SK-N-SH treated with all-trans-retinoic acid at 6 μM for 48 hours (cell line): ENCODE results near the gene VSTM4.

Experiments
- ATAC-seq: fragments of 200-7000 bp; cut with Tn5 transposase; 3 replicates; pipeline ENCODE4 v1.9.1; 2020; ENCODE audit warnings: mild to moderate bottlenecking, moderate library complexity
- ARNTL ChIP-seq: fragments of 450-650 bp; formaldehyde crosslinking; IDR thresholded peaks from 2 replicates; pipeline ENCODE4 v1.5.0; 2020; ENCODE audit warnings: low read depth, mild to moderate bottlenecking, moderate library complexity, borderline replicate concordance
- GLIS3 ChIP-seq: fragments of 250-450 bp; sonication (Bioruptor Pico); IDR thresholded peaks from 2 replicates; pipeline ENCODE4 v1.5.0; 2020; ENCODE audit warnings: mild to moderate bottlenecking, moderate library complexity
- ISL1 ChIP-seq: fragments of 250-450 bp; sonication (Bioruptor Pico); IDR thresholded peaks from 2 replicates; pipeline ENCODE4 v2.1.2; 2022; ENCODE audit warnings: mild to moderate bottlenecking, moderate library complexity
- OSR1 ChIP-seq: fragments of 250-450 bp; sonication (Bioruptor Pico); IDR thresholded peaks from 2 replicates; pipeline ENCODE4 v1.8.0; 2022; ENCODE audit warnings: moderate library complexity, mild to moderate bottlenecking, inconsistent platforms
- PPARA ChIP-seq: fragments of 250-450 bp; sonication (Bioruptor Pico); IDR thresholded peaks from 2 replicates; pipeline ENCODE4 v1.5.0; 2020; ENCODE audit warnings: mild to moderate bottlenecking, borderline replicate concordance
- RARB ChIP-seq: fragments of 250-450 bp; sonication (Bioruptor Pico); IDR thresholded peaks from 2 replicates; pipeline ENCODE4 v1.8.0; 2021; ENCODE audit warnings: mild to moderate bottlenecking, moderate library complexity
- SNAI2 ChIP-seq: fragments of 250-450 bp; sonication (Bioruptor Pico); IDR thresholded peaks from 2 replicates; pipeline ENCODE4 v1.5.0; 2020; ENCODE audit warnings: mild to moderate bottlenecking, moderate library complexity
- TCF4 ChIP-seq: fragments of 250-450 bp; sonication (Bioruptor Pico); IDR thresholded peaks from 2 replicates; pipeline ENCODE4 v1.8.0; 2021; ENCODE audit warnings: mild to moderate bottlenecking, moderate library complexity, borderline replicate concordance
- TOX ChIP-seq: fragments of 250-450 bp; sonication (Bioruptor Pico); IDR thresholded peaks from 2 replicates; pipeline ENCODE4 v1.8.0; 2021; ENCODE audit warnings: mild to moderate bottlenecking, moderate library complexity, borderline replicate concordance
- ZC3H10 ChIP-seq: fragments of 250-450 bp; sonication (Bioruptor Pico); IDR thresholded peaks from 2 replicates; pipeline ENCODE4 v1.5.1; 2021; ENCODE audit warnings: mild to moderate bottlenecking, moderate library complexity
- ZFP3 ChIP-seq: fragments of 250-450 bp; sonication (Bioruptor Pico); IDR thresholded peaks from 2 replicates; pipeline ENCODE4 v1.5.0; 2020; ENCODE audit warnings: mild to moderate bottlenecking, moderate library complexity
- ZFP30 ChIP-seq: fragments of 450-650 bp; formaldehyde crosslinking; IDR thresholded peaks from 2 replicates; pipeline ENCODE4 v1.5.0; 2022; ENCODE audit warnings: mild to moderate bottlenecking, moderate library complexity
- ZNF565 ChIP-seq: fragments of 450-650 bp; formaldehyde crosslinking; conservative IDR thresholded peaks from 2 replicates; pipeline ENCODE4 v1.5.0; 2020; ENCODE audit warnings: low read depth, mild to moderate bottlenecking, moderate library complexity
- ZNF70 ChIP-seq: fragments of 450-650 bp; formaldehyde crosslinking; IDR thresholded peaks from 2 replicates; pipeline ENCODE4 v1.5.0; 2020; ENCODE audit warnings: mild to moderate bottlenecking, moderate library complexity
- ZNF8 ChIP-seq: fragments of 450-650 bp; formaldehyde crosslinking; IDR thresholded peaks from 2 replicates; pipeline ENCODE4 v1.5.0; 2020; ENCODE audit warnings: mild to moderate bottlenecking, moderate library complexity
- TF ChIP-seq, protein P1 (sequence below): fragments of 250-450 bp; sonication (Bioruptor Pico); IDR thresholded peaks from 2 replicates; pipeline ENCODE4 v1.5.0; 2020; ENCODE audit warnings: mild to moderate bottlenecking, moderate library complexity
- TF ChIP-seq, protein P2 (sequence below): fragments of 250-450 bp; sonication (Bioruptor Pico); IDR thresholded peaks from 2 replicates; pipeline ENCODE4 v1.8.0; 2021; ENCODE audit warnings: low read depth, mild to moderate bottlenecking, moderate library complexity, borderline replicate concordance
- TF ChIP-seq, protein P3 (sequence below): fragments of 250-450 bp; sonication (Bioruptor Pico); IDR thresholded peaks from 2 replicates; pipeline ENCODE4 v1.5.1; 2021; ENCODE audit warnings: mild to moderate bottlenecking, moderate library complexity
- TF ChIP-seq, protein P4 (sequence below): fragments of 250-450 bp; sonication (Bioruptor Pico); IDR thresholded peaks from 2 replicates; pipeline ENCODE4 v1.8.0; 2020; ENCODE audit warnings: mild to moderate bottlenecking, moderate library complexity, borderline replicate concordance

Gene VSTM4

DNA sequence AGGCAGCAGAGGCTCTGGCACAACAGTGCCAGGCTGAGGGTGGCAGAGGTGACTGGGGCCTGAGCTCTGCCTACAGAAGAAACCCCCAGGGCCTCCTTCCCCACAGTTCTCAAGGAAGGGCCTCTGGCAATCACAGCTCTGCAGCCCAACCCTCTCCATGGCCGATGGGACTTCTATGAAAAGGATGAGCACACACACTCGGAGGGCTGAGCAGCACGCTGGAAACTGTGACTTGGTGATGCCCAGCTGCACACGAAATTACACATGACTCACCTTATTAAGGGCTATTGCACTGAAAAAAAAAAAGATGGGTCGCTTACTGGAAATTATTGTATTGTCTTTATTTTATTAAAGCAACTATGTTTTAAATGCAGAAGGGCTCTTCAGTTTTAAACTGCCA is 132.7 kb downstream of the VSTM4 start (continued):
- TF ChIP-seq, protein P1, sequence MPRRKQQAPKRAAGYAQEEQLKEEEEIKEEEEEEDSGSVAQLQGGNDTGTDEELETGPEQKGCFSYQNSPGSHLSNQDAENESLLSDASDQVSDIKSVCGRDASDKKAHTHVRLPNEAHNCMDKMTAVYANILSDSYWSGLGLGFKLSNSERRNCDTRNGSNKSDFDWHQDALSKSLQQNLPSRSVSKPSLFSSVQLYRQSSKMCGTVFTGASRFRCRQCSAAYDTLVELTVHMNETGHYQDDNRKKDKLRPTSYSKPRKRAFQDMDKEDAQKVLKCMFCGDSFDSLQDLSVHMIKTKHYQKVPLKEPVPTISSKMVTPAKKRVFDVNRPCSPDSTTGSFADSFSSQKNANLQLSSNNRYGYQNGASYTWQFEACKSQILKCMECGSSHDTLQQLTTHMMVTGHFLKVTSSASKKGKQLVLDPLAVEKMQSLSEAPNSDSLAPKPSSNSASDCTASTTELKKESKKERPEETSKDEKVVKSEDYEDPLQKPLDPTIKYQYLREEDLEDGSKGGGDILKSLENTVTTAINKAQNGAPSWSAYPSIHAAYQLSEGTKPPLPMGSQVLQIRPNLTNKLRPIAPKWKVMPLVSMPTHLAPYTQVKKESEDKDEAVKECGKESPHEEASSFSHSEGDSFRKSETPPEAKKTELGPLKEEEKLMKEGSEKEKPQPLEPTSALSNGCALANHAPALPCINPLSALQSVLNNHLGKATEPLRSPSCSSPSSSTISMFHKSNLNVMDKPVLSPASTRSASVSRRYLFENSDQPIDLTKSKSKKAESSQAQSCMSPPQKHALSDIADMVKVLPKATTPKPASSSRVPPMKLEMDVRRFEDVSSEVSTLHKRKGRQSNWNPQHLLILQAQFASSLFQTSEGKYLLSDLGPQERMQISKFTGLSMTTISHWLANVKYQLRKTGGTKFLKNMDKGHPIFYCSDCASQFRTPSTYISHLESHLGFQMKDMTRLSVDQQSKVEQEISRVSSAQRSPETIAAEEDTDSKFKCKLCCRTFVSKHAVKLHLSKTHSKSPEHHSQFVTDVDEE = no peak
- no peak for TF ChIP-seq ISL1

DNA sequence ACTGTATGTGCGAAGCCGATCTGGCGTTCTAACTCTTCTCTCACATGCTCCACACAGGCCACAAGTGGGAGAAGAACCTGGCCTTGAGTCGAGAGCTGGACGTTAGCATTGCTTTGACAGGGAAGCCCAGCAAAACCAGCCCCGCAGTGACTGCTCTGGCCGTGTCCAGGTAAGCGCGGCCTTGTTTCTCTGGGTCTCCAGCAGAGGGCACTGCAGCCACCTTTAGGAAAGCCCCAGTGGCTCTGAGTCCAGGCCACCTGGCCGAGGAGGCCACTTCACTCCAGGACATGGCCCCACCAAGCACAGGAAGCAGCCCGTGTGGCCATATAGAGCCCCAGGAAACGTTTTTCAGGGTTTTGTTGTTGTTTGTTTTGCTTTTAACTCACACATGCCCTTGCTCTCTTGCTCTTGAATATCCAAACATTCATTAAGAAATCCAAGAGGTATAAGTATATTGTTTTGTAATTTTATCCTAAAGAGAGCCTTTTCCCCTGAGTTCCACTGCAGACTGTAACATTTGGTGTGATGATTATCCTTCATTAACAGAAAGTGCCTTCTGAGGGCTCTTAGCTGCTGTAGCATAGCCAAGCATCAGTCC is 133.9 kb downstream of the VSTM4 start:
- ATAC-seq = no peak
- TF ChIP-seq, protein P2, sequence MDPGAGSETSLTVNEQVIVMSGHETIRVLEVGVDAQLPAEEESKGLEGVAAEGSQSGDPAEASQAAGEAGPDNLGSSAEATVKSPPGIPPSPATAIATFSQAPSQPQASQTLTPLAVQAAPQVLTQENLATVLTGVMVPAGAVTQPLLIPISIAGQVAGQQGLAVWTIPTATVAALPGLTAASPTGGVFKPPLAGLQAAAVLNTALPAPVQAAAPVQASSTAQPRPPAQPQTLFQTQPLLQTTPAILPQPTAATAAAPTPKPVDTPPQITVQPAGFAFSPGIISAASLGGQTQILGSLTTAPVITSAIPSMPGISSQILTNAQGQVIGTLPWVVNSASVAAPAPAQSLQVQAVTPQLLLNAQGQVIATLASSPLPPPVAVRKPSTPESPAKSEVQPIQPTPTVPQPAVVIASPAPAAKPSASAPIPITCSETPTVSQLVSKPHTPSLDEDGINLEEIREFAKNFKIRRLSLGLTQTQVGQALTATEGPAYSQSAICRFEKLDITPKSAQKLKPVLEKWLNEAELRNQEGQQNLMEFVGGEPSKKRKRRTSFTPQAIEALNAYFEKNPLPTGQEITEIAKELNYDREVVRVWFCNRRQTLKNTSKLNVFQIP (CRISPR knock-in tag) = no peak
- TF ChIP-seq ZNF8 (CRISPR knock-in tag) (no peak), ZFP3 (CRISPR knock-in tag) (no peak), GLIS3 (no peak), ZC3H10 (CRISPR knock-in tag) (no peak), SNAI2 (CRISPR knock-in tag) (no peak), ARNTL (CRISPR knock-in tag) (no peak), RARB (CRISPR knock-in tag) (no peak), ZNF70 (CRISPR knock-in tag) (no peak), PPARA (no peak), ZFP30 (CRISPR knock-in tag) (no peak), TCF4 (CRISPR knock-in tag) (no peak), TOX (CRISPR knock-in tag) (no peak), ISL1 (no peak)
- TF ChIP-seq, protein P1 = no peak
- TF ChIP-seq, protein P3, sequence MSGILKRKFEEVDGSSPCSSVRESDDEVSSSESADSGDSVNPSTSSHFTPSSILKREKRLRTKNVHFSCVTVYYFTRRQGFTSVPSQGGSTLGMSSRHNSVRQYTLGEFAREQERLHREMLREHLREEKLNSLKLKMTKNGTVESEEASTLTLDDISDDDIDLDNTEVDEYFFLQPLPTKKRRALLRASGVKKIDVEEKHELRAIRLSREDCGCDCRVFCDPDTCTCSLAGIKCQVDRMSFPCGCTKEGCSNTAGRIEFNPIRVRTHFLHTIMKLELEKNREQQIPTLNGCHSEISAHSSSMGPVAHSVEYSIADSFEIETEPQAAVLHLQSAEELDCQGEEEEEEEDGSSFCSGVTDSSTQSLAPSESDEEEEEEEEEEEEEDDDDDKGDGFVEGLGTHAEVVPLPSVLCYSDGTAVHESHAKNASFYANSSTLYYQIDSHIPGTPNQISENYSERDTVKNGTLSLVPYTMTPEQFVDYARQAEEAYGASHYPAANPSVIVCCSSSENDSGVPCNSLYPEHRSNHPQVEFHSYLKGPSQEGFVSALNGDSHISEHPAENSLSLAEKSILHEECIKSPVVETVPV (CRISPR knock-in tag) = no peak
- TF ChIP-seq, protein P4, sequence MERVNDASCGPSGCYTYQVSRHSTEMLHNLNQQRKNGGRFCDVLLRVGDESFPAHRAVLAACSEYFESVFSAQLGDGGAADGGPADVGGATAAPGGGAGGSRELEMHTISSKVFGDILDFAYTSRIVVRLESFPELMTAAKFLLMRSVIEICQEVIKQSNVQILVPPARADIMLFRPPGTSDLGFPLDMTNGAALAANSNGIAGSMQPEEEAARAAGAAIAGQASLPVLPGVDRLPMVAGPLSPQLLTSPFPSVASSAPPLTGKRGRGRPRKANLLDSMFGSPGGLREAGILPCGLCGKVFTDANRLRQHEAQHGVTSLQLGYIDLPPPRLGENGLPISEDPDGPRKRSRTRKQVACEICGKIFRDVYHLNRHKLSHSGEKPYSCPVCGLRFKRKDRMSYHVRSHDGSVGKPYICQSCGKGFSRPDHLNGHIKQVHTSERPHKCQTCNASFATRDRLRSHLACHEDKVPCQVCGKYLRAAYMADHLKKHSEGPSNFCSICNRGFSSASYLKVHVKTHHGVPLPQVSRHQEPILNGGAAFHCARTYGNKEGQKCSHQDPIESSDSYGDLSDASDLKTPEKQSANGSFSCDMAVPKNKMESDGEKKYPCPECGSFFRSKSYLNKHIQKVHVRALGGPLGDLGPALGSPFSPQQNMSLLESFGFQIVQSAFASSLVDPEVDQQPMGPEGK (CRISPR knock-in tag) = no peak

DNA sequence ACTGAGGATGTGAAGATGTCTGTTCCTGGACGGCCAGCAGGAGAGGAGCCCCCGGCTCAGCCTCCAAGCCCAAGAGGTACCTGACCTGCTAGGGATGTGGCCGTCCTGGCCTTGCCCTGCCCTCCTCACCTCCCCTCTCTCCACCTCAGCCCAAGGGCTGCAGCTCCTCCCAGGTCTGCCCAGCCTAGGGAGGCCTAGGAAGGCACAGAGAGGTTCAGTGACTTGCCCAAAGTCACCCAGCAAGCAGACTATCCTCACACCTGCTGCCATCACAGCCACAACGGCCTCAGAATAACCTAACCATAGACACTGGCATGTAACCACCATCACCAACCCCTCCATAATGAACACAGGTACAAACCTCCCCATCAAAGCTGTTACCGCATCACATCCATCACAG is 137.0 kb downstream of the VSTM4 start:
- no peak for ATAC-seq

More for the DNA sequence above, 137.0 kb downstream of the VSTM4 start:
- TF ChIP-seq, protein P4 (CRISPR knock-in tag) = no peak
- TF ChIP-seq ISL1 = no peak
- TF ChIP-seq GLIS3 = no peak
- TF ChIP-seq ZNF565 (CRISPR knock-in tag) = no peak
- TF ChIP-seq ZC3H10 (CRISPR knock-in tag) = no peak
- TF ChIP-seq OSR1 (CRISPR knock-in tag) = no peak
- TF ChIP-seq ZNF8 (CRISPR knock-in tag) = no peak
- TF ChIP-seq, protein P3 (CRISPR knock-in tag) = no peak
- TF ChIP-seq ZFP3 (CRISPR knock-in tag) = no peak
